ENCODE measurements around the gene CAPN11.
"Not testable (repeated sequence)": the region's sequence is repeated elsewhere in the genome, so short reads cannot be mapped to it uniquely, and the experiment has no call there.

CAPN11 gene

DNA sequence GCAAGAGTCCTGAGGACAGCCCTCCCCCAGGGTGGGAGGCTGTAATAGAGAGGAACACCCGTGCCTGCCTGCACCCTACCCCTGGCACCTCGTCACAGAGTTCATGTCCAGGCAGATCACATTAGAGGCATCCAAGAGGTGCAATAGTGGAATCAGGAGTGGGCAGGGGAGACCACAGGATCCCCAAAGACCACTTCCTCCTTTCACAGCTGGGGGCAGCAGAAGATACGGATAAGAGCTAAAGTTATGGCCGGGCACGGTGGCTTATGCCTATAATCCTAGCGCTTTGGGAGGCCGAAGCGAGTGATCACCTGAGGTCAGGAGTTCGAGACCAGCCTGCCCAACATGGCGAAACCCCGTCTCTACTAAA is 1.5 kb upstream of the CAPN11 start:
- DNase-seq: no peak

DNA sequence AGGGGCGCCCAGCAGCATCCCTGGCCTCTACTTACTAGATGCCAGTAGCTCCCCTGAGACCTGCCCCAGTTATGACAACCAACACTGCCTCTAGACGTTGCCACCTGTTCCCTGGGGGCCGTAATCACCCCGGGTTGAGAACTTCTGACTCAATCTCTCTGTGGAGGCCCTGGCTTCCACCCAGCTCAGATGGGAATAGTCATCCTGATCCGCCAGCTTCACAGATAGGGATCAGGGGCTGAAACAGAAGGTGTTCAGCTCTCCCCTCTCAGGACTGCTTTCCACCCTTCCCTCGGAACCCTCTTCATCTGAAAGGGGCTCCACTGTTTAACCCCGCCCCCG is 3.3 kb downstream of the CAPN11 start:
- no peak for DNase-seq

DNA sequence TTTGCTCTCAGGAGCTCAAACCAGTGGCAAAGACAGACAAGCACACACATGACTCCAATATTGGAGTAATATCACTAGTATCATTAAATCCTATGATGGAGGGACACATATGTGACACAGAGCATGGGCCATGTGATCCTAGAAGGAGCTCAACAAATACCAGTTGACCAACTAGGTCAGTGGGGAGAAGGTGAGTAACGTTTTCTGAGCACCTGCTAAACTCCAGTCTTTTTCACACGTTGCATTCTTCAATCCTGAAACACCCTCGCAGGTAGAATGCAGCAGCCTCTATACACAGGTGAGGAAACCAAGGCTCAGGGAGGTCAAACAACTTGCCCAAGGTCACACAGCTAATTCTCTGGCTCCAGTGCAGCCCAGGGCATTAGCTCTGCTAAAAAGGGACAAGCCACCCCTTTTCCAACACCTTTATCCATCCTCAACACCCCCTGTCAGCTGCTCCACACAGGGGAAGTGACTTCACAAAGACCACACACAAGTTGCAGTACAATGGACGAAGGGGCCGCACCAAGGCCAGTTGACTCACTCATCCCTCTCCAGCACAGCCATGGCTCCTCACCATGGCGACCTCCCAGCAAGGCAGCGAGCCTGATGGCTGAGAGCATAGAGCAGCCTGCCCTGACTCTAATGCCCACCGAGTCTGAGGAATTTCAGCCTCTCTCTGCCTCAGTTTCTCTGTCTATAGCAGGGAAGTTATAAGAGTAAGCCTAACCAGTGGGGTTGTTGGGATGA is 4.4 kb downstream of the CAPN11 start:
- no peak for DNase-seq

GRCh38 chr6:44166116-44166515 is 7.5 kb downstream of the CAPN11 start:
- DNase-seq: no peak

- DNase-seq: no peak
Observed at GRCh38 chr6:44166591-44167184, 8.1 kb downstream of the CAPN11 start.

- DNase-seq: no peak
Observed at GRCh38 chr6:44167567-44167966, 8.9 kb downstream of the CAPN11 start.

DNA sequence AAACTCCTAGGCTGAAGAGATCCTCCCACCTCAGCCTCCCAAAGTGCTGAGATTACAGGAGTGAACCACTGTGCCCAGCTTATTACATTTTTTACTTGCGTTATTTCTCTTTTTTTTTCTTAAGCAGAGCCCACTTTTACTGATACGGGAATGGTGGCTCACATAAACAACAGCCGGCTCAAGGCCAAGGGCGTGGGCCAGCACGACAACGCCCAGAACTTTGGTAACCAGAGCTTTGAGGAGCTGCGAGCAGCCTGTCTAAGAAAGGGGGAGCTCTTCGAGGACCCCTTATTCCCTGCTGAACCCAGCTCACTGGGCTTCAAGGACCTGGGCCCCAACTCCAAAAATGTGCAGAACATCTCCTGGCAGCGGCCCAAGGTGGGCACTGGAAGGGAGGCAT is 10.5 kb downstream of the CAPN11 start:
- DNase-seq: no peak

DNA sequence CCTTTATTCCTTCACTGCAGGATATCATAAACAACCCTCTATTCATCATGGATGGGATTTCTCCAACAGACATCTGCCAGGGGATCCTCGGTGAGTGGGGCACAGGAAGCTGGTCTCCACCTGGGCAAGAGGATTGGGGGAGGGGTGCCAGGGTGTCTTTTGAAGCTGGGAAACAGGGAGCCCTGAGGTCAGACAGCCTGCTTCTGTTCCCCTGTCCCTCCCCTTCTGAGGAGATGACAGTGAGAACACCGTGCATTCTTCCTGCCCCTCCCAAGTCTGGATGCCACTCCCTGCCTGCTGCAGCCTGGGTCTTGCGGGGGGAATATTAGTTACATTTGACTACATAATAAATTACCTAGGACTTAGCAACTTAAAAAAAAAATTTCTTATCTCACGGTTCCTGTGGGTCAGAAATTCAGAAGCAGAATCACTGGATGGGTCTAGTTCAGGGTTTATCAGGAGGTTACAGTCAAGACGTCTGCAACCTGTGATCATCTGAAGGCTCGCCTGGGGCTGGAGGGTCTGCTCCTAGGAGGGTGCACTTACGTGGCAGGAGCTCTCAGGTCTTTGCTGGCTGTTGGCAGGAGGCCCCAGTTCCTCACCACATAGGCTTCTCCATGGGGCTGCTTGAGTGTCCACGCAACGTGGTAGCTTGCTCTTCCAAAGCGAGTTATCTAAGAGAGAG is 11.4 kb downstream of the CAPN11 start:
- DNase-seq: no peak

DNA sequence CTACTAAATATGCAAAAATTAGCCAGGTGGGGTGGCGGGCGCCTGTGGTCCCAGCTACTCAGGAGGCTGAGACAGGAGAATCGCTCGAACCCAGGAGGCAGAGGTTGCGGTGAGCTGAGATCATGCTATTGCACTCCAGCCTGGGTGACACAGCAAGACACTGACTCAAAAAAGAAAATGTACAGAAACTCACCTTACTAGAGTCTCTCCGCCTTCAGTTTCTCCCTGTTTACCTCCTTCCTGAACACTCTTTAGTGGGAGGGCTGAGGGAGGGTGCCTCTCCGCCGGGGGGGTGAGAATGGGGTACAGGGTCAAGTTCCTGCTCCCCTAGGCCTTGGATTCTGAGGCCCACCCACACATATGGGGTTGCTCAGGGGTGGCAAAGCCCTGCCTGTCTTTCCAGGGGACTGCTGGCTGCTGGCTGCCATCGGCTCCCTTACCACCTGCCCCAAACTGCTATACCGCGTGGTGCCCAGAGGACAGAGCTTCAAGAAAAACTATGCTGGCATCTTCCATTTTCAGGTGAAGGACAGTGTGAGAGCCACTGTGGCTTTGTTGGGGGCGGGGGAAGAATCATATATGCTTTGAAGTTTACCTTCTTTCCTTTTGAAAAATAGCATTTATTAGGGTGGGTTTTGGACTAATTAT is 13.4 kb downstream of the CAPN11 start:
- no peak for DNase-seq

GRCh38 chr6:44172731-44173500 is 14.3 kb downstream of the CAPN11 start:
- DNase-seq: peak; percentile 84

- DNase-seq: no peak
Observed at GRCh38 chr6:44176130-44176761, 17.6 kb downstream of the CAPN11 start.

DNA sequence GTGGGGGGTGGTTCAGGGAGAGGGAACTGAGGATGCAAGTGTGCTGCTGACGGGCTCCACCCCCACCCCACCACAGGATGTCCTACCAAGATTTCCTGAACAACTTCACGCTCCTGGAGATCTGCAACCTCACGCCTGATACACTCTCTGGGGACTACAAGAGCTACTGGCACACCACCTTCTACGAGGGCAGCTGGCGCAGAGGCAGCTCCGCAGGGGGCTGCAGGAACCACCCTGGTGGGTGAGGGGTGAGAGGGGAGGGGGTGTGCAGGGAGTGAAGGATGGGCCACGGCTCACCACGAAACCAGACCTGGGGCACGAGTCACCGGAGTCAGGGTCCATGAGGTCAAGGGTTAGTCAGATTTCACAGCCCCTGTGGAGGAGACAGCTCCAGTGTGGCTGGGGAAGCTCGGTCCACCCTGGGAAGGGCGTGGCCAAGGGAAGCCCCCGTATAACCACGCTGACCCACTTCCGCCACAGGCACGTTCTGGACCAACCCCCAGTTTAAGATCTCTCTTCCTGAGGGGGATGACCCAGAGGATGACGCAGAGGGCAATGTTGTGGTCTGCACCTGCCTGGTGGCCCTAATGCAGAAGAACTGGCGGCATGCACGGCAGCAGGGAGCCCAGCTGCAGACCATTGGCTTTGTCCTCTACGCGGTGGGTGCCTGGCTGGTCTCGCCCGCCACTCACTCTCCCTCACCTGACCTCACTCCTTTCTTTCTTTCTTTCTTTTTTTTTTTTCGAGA is 18.3 kb downstream of the CAPN11 start:
- DNase-seq: no peak

GRCh38 chr6:44177691-44178423 is 19.2 kb downstream of the CAPN11 start:
- DNase-seq: no peak

DNA sequence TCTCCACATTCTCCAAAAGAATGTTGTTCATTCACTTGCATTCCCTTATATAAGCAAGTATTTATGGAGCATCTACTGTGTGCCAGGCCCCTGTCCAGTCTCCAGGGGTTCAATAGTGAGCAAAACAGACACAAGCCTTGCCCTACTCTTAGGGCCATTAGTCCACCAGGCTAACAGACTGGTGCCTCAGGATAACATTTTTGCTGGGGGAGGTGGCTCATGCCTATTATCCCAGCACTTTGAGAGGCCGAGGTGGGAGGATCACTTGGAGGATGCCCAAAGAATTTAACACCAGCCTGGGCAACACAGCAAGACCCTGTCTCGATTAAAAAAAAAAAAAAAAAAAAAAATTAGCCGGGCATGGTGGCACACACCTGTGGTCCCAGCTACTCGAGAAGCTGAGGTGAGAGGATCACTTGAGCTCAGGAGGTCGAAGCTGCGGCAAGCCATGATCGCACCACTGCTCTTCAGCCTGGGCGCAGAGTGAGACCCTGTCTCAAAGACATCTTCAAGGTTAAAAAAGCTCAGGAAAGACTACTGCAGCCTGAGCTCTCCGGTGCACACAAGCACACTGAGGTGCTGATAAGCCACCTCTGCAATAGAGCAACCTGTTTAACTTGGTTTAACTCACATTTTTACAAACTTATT is 19.9 kb downstream of the CAPN11 start:
- DNase-seq: no peak

- no peak for DNase-seq
Observed at GRCh38 chr6:44179072-44179536, 20.5 kb downstream of the CAPN11 start.

DNA sequence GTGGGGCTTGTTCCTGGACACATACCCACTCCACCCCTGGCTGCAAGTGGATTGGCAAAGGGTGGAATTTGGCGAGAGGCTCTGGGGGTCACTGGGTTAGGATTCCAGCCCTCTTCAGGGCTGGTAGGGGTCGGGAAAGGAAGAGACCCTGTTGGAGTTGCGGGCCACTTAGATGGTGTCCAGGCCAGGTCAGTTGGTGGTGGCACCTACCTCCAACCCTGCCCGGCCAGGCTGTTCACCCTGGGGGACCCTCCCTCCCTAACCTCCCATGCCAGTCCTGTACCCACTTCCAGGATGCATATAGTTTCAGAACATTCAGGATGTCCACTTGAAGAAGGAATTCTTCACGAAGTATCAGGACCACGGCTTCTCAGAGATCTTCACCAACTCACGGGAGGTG is 21.0 kb downstream of the CAPN11 start:
- DNase-seq: no peak

DNA sequence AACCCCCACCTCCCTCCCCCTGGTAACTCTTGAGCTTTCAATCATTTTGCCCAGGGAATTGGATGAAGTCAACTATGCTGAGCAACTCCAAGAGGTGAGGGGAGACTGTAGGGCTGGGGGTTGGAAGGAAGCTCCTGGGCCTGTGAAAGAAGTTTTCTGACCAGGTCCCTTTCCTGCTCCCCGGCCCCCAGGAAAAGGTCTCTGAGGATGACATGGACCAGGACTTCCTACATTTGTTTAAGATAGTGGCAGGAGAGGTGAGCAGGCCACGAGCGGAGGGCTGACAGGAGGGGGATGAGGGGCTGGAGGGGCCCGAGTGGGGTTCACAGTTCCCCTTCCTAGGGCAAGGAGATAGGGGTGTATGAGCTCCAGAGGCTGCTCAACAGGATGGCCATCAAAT is 21.8 kb downstream of the CAPN11 start:
- DNase-seq: no peak

DNA sequence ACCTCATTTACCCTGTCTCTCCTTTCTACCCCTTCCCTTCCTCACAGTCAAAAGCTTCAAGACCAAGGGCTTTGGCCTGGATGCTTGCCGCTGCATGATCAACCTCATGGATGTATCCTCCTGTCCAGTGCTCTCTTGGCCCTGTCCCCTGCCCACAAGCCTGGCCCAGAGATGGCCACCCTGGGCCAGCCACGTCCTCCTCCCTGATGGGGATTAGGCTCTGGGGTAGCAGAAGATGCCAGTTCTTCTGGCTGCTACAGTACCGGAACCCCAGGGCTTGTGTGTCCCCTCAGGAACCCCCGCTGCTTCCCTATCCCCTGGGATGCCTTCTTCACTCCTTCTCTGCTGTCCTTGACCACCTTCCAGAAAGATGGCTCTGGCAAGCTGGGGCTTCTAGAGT is 22.3 kb downstream of the CAPN11 start:
- DNase-seq: no peak

- not testable (repeated sequence) for DNase-seq
Observed at GRCh38 chr6:44181784-44182183, 23.2 kb downstream of the CAPN11 start.

DNA sequence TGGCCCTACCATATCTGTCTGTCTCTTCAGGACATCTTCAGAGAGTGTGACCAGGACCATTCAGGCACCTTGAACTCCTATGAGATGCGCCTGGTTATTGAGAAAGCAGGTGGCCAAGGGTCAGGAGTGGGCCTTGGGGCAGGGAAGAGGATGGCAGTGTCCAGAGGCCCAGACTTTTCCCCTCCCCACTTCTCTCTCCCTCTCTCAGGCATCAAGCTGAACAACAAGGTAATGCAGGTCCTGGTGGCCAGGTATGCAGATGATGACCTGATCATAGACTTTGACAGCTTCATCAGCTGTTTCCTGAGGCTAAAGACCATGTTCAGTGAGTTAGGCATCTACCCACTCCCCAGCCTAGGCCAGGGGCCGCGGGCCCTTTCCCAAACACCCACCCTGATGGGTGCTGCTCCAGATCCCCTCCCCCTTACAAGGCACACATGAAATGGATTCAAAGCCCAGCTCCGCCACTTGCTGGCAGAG is 24.3 kb downstream of the CAPN11 start:
- no peak for DNase-seq

Measured in activated CD4-positive, CD25-positive, alpha-beta regulatory T cell treated with anti-CD3 and anti-CD28 coated beads, Interleukin-2, amount 50 U/mL, for 72 hours (primary cell).